Cardiac muscle cell (in vitro differentiated cells and primary cell): ENCODE measurements around the gene TTC16. TPM values are rescaled to one million over a fixed set of nuclear protein-coding genes. Genes with fewer than 3 reads are reported as not detected.
"Not testable (repeated sequence)": the region's sequence is repeated elsewhere in the genome, so short reads cannot be mapped to it uniquely, and the experiment has no call there.

Experiments
- DNase-seq, 2 donors: peaks; one replicate each; pipeline versions ENCODE4 v3.0.0 to v3.0.0-alpha.2; 2010 to 2017; ENCODE audit warnings: low read depth in 1 of 2, low spot score in 1 of 2
- H3K27ac ChIP-seq: fragments of 200-600 bp; sonication (generic); 2 replicates; pipeline ENCODE4 v1.5.1; 2016
- H3K27me3 ChIP-seq: fragments of 200-600 bp; sonication (generic); 2 replicates; pipeline ENCODE4 v1.6.0; 2016; ENCODE audit warnings: control low read depth
- H3K36me3 ChIP-seq: fragments of 200-600 bp; sonication (generic); 2 replicates; pipeline ENCODE4 v1.5.1; 2016; ENCODE audit warnings: control low read depth
- H3K4me1 ChIP-seq: fragments of 200-600 bp; sonication (generic); 2 replicates; pipeline ENCODE4 v1.8.1; 2017; ENCODE audit warnings: low read depth, mild to moderate bottlenecking, mixed run types
- H3K4me3 ChIP-seq: fragments of 200-600 bp; sonication (generic); 2 replicates; pipeline ENCODE4 v1.5.1; 2016; ENCODE audit warnings: mild to moderate bottlenecking
- H3K9me3 ChIP-seq: fragments of 200-600 bp; sonication (generic); 2 replicates; pipeline ENCODE4 v1.5.1; 2017; ENCODE audit warnings: low read depth, mild to moderate bottlenecking, control low read depth
- polyA plus RNA-seq: library from polyadenylated mRNA; unstranded; fragments of >200 nt; fragmentation: Nextera tagmentation; extraction: Ambion mirVana; gene quantifications from 2 replicates; pipeline ENCODE4 v1.2.1, GENCODE V29; 2016
- total RNA-seq: library from RNA; depleted of rRNA; stranded (reverse); fragments of >200 nt; gene quantifications from 2 replicates; pipeline ENCODE4 v1.2.3, GENCODE V29; 2016
- TF ChIP-seq, protein P1 (sequence below): IDR thresholded peaks from 2 replicates; pipeline ENCODE4 v1.5.1; 2012; ENCODE audit warnings: low read depth, mild to moderate bottlenecking, low read length

TTC16 gene
- total and polyA plus RNA-seq, 2 experiments from 2014 or later: 0.06 TPM; not detected in 1

DNA sequence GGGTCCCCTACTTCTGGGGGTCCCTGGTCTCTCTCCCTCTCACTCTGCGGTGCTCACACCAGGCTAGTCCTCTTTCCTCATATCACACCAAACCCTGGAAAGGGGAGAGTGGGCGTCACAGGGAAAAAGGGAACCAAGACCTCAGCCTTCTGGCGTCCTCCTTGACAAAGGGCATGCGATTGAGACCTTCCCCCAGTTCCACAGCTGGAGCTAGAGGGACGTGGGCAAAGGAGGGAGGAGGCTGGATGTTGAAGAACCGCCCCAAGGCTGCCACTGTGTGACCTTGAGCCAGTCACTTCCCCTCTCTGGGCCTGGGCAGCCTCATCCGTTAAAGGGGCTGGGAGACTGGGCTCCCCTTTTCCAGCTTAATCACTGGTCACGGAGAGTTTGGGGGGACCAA lies 37.7 kb downstream of the TTC16 start:
- Histone ChIP-seq H3K4me3 (no peak overlapping the region), H3K27me3 (peaks cover 58% of the 10 kb centered on the region), H3K27ac (no peak overlapping the region)

DNA sequence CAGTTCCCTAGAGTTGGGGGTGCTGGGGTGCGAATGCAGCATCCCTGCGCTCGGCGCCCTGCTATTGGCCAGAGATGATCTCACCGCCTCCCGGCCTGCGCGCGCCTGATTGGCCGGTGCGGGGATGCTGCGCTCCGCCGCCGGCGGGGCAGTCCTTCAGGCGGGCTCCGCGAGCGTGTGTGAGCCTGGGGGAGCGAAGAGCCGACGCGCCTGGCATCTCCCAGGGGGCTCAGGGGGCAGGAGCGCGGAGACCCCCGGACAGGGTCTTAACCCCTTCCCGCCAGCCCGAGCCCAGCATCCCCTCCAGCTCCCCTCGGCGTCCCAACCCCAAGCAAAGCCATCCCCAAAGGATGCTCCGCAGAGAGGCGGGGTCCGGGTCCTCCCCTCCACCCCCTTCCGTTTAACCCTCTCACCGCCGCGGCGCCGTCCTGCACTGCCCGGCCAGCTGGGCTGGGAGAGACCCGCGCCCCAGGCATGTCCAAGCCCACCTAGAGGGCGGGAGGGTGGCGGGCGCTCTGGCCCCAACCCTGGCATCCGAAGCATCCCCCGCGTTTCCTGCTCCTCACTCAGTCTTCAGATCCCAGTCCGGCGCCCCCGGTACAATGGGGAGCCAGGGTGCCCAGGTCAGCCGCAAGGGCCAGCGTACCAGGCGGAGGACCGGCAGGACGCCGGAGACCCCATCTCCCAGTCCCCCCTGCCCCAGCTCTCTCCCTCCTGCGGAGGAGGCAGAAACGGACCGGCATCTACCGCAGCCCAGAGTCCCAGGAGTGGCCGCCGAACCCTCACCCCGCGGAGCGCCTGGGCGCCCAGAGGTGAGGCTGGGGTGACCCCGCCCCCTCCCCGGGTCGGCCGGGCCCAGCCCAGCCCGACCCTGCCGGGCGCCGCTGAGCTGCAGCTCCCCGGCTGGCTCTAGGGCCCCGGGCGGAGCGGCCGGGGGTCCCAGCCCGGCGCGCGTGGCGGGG lies 38.5 kb downstream of the TTC16 start:
- Histone ChIP-seq H3K36me3 (no peaks in the 10 kb centered on the region), H3K4me1 (no peaks in the 10 kb centered on the region), H3K27ac (no peak overlapping the region), H3K27me3 (peaks cover 58% of the 10 kb centered on the region), H3K9me3 (no peaks in the 10 kb centered on the region), H3K4me3 (peak overlapping the region; percentile 18)
- DNase-seq: peak in 1 of 2 donors; percentile 49
- TF ChIP-seq, protein P1, sequence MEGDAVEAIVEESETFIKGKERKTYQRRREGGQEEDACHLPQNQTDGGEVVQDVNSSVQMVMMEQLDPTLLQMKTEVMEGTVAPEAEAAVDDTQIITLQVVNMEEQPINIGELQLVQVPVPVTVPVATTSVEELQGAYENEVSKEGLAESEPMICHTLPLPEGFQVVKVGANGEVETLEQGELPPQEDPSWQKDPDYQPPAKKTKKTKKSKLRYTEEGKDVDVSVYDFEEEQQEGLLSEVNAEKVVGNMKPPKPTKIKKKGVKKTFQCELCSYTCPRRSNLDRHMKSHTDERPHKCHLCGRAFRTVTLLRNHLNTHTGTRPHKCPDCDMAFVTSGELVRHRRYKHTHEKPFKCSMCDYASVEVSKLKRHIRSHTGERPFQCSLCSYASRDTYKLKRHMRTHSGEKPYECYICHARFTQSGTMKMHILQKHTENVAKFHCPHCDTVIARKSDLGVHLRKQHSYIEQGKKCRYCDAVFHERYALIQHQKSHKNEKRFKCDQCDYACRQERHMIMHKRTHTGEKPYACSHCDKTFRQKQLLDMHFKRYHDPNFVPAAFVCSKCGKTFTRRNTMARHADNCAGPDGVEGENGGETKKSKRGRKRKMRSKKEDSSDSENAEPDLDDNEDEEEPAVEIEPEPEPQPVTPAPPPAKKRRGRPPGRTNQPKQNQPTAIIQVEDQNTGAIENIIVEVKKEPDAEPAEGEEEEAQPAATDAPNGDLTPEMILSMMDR: no peak

More for the DNA sequence above, 37.7 kb downstream of the TTC16 start:
- H3K4me1 ChIP-seq: no peaks in the 10 kb centered on the region
- H3K9me3 ChIP-seq: no peaks in the 10 kb centered on the region
- no peaks in the 10 kb centered on the region for H3K36me3 ChIP-seq
- no peak for DNase-seq
- TF ChIP-seq, protein P1: no peak

DNA sequence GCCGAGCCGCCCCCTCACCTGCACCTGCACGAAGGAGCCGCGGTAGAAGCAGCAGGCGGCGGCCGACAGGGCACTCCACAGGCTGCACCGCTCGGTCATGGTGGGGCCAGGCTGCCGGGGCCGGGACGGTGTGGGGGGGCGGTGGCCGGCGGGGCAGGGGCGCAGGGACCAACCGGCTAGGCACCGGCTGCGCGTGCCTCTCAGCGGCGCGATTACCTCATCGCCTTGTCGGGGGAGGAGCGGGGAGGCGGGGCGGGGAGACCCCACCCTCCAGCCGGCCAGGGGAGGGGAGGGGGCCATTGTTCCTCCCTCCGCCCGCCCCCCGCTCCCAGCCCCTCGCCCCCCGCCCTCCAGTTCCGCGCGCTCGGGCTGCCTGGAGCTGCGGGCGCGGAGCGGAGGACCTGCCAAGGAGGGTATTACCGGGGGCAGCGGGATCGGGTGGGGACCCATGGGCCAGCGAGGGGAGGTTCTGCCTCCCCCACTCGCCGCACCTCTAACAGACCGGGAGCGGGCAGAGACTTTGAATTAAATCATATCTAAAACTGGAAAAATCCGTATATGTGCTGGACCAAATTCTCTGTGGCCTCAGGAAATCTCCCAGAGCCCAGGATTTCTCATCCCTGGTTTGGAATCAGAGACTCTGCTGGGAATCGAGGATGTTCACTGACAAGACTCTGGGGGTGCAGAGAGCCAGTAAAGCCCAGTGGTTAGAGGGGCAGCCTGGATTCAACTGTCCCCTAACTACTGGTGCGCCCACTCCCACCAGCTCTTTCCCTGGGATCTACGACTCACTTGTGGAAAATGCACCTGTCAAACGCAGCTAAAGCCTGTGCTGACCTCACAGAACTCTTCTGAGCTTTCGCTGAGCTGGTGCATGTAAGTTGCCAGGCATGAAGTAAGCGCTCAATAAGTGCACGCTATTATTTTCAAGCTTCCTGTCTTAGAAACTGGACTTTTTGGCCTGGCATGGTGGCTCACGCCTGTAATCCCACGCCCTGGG lies 39.5 kb downstream of the TTC16 start:
- Histone ChIP-seq H3K36me3 (no peaks in the 10 kb centered on the region), H3K27me3 (peaks cover 58% of the 10 kb centered on the region), H3K27ac (no peak overlapping the region), H3K4me1 (no peaks in the 10 kb centered on the region), H3K4me3 (peak overlapping the region; percentile 18), H3K9me3 (no peaks in the 10 kb centered on the region)
- TF ChIP-seq, protein P1: no peak
- DNase-seq: peak in 1 of 2 donors; percentile 52

DNA sequence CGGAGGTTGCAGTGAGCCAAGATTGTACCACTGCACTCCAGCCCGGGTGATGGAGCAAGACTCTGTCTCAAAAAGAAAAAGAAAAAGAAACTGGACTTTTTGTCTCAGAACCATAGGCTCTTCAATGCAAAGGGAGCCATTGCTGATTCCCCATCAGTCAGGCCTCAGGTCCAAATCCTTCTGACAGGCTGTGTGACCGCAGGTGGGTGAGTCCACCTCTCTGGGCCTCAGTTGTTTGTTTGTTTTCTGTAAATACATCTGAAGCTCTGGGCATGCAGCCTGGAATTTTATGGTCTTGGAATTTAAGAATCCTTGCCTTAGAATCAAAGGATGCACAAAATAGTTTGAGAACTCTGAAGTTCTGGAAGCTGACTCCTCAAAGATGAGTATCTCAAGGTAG lies 40.4 kb downstream of the TTC16 start:
- no peaks in the 10 kb centered on the region for H3K9me3 ChIP-seq
- H3K4me3 ChIP-seq: no peak overlapping the region
- DNase-seq: no peak
- no peak overlapping the region for H3K27ac ChIP-seq
- TF ChIP-seq, protein P1: no peak
- H3K4me1 ChIP-seq: no peaks in the 10 kb centered on the region
- peaks cover 58% of the 10 kb centered on the region for H3K27me3 ChIP-seq
- no peaks in the 10 kb centered on the region for H3K36me3 ChIP-seq

DNA sequence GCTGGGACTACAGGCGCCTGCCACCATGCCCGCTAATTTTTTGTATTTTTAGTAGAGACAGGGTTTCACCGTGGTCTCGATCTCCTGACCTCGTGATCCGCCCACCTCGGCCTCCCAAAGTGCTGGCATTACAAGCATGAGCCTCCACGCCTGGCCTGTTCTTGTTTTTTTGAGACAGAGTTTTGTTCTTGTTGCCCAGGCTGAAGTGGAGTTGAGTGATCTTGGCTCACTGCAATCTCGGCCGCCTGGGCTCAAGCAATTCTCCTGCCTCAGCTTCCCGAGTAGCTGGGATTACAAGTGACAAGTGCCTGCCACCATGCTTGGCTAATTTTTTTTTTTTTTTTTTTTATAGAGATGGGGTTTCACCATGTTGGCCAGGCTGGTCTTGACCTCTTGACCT lies 40.9 kb downstream of the TTC16 start:
- H3K4me3 ChIP-seq, DNase-seq, H3K36me3 ChIP-seq, H3K27ac ChIP-seq, H3K4me1 ChIP-seq, H3K9me3 ChIP-seq: not testable (repeated sequence)
- peaks cover 55% of the 10 kb centered on the region for H3K27me3 ChIP-seq
